Fibroblast of mammary gland (primary cell): Measurements from ENCODE around the gene SAV1.

Source experiments
- DNase-seq: peaks from one replicate; pipeline ENCODE4 v3.0.0-alpha.2; 2010; ENCODE audit warnings: low read depth
- H3K4me3 ChIP-seq: 2 replicates; pipeline ENCODE4 v1.5.1; 2011; ENCODE audit warnings: low read depth, mild to moderate bottlenecking, low read length, moderate library complexity; ENCODE audit not compliant: control insufficient read depth
- CTCF ChIP-seq: conservative IDR thresholded peaks from 2 replicates; pipeline ENCODE4 v1.5.1; 2011; ENCODE audit warnings: low read depth, low read length, inconsistent platforms; ENCODE audit not compliant: control insufficient read depth, insufficient read depth

SAV1 gene

DNA sequence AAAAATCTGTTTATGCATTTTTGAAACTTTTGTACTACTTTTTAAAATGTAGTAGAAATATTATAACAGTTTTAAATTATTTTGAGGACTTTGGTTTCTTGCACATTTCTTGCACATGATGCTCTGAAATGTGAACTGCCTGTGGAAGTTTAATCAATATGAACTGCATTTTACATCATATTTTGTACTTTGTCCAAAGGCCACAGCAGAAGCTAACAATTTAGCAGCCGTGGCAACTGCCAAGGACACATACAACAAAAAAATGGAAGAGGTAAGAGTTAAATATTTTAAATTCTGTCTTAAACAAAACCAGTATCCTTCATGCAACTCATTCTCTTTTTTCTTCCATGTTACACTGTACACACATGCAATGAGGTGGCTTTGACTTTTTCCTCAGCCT lies 45.1 kb downstream of the SAV1 start:
- DNase-seq = no peak
- no peak overlapping the region for H3K4me3 ChIP-seq
- TF ChIP-seq CTCF = no peak

DNA sequence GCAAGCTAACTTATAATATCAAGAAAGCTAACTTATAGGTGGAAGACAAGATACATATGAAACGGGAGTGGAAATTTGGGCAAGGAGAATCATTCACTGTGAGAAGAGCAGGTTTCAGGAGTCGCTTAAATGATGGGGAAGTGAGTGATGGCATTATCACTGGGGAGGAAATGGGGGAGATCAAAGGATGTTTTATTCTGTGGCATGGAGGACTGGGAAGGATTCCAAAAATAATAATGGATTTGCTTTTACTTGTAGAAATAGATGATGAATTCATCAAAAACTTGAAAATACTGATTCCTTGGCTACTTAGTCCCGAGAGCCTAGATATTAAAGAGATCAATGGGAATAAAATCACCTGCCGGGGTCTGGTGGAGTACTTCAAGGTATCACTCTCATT lies 47.8 kb downstream of the SAV1 start:
- TF ChIP-seq CTCF = no peak
- DNase-seq = peak; percentile 40
- no peak overlapping the region for H3K4me3 ChIP-seq

DNA sequence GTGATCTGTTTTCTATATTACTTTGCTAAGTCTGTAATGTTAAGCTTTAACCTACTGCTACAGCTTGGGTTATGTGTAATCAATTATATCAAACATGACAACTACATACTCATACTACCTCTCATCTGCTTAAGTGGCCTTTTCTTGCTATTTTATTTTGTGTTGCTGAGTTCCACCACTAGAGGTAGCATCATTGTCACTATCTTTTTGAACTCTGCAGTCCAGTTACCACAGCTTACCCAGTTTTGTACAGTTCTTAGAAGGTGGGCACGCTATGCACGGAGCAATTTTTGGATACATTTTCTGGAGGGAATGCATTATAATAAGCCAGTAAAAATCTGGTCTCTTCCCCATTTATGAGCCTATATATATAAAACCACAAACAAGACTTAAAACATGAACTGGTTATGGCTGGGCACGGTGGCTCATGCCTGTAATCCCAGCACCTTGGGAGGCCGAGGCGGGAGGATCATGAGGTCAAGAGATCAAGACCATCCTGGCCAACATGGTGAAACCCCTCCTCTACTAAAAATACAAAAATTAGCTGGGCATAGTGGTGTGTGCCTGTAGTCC lies 48.5 kb downstream of the SAV1 start:
- no peak overlapping the region for H3K4me3 ChIP-seq
- TF ChIP-seq CTCF = peak; percentile 83
- peak; percentile 75 for DNase-seq

DNA sequence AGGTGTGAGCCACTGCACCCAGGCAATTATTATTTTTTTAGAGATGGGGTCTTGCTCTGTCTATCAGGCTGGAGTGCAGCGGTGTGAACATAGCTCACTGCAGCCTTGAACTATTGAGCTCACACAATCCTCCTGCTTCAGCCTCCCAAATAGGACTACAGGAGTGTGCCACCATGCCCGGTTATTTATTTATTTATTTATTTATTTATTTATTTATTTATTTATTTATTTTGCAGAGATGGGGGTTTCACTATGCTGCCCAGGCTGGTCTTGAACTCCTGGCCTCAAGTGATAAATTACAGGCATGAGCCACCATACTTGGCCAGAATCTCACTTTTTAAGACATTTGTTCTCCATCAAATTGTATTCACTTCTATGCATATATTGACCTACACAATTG lies 51.8 kb downstream of the SAV1 start:
- DNase-seq = no peak
- H3K4me3 ChIP-seq = no peak overlapping the region
- no peak for TF ChIP-seq CTCF

DNA sequence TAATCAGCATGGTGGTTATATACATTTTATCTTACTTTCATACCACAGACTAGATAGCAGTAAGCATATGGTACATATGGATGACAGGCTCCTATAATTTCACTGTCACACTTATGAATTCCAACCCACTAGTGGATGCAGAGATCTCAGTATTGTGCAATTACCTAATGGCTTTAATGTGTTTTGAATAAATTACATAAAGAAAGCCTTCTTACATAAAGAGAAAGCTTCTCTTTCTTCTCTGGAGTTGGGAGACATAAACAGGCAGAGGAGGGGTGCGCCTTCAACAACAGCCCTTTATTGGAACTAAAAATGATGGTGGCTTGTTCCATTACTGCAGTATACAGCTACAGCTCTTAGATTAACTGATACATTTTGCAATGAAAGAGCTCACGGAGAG lies 52.6 kb downstream of the SAV1 start:
- no peak for TF ChIP-seq CTCF
- DNase-seq = no peak
- no peak overlapping the region for H3K4me3 ChIP-seq

DNA sequence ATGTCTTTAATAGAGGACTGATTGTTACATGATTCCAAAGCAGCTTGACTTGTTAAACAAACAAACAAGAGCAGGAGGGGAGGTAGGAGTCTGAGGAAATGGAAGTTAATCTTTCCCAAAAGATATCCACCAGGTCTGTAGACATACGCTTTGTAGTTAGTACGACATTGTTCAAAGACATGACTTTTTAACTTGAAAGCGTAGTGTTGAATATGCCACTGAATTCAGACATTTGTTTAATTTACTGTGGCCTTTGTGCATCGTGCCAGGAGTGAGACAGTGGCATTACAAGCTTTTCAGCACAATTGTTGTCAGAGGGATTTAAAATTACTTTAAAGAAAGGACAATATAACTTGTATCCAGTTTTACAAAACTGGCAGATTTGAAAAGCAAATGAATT lies 53.0 kb downstream of the SAV1 start:
- no peak overlapping the region for H3K4me3 ChIP-seq
- TF ChIP-seq CTCF = no peak
- no peak for DNase-seq

DNA sequence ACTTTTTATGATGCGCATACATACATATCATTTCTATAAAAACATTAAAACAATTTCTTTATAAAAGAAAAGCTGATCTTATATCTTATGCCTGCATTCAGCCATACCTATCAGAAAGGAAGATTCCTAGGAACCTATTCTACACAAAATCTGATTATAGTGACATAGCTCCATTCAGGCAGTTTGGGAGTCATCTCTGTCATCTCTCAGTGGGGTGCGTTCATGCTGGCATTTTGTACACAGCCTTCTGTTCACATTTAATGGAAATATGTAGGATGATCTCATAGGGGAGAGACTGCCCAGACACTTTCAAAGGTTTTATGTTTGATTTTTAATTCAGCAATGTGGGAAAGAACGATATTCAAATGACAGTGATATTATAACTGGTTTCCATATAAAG lies 55.3 kb downstream of the SAV1 start:
- TF ChIP-seq CTCF = no peak
- no peak for DNase-seq
- H3K4me3 ChIP-seq = no peak overlapping the region
